Activated CD4-positive, alpha-beta T cell treated with anti-CD3 and anti-CD28 coated beads, Interleukin-2, Interleukin-4, amounts not matched to agents 100 ng/mL and 50 ng/mL, durations not matched to agents 16 hours and 8 hours (primary cell): Measurements from ENCODE around the gene ATXN7L1.
A peak's percentile ranks its signal among the peaks of the same experiment; 100 is the strongest.
"Not testable (repeated sequence)": the region's sequence is repeated elsewhere in the genome, so short reads cannot be mapped to it uniquely, and the experiment has no call there.

Experiments
- DNase-seq: peaks from one replicate; pipeline ENCODE4 v3.0.0-alpha.2; 2020; ENCODE audit warnings: low spot score

ATXN7L1 gene

DNA sequence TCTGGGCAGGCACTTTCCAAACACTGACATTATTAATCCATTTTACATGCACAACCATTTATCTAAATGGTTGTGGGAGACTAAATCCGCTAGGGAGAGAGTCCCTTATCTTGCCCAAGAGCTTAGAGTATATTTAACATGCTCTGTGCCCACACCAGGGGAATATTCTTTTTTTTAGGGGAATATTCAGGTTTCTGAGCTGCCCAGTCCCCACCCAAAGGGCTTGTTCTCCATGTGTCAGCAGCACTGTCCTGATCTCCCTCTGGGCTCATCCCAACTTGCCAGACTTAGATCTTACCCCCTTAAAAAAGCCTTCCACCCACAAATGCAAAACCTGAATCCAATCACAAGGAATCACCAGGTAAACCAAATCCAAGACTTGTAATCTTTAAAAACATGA is 132.1 kb downstream of the ATXN7L1 start:
- DNase-seq: no peak

DNA sequence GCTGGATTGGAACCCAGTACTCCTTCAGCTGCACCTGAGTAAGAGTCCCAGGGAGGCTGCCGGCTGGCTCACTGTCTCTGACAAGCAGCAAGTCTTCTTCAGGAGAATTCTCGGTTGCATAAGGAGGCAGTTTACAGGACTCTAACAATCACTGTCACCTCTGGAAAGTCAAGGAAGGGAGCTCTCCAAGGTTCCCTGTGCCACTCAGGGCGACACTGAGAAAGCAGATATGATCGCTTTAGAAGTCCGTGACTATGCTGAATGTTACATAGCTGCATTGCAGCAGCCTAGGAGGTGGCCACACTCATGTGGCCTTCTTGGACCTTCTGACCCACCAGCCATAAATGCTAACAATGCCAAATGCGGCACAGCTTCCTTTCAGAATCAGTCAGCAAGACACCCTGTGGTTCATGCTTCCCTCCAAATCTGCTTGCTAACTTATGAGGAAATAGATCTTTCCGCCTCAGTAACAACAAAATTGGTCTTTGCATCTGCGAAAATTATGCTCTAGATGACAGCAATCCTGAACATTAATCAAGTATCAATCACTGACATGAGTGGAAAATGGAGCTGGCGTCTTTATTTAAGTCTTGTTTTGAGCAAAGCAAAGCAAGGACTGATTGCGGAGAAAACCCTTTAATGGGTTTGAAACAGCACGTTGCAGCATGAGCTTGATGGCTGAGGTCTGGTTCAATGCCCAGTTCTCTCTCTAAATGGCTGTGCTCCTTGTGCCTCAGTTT is 132.9 kb downstream of the ATXN7L1 start:
- peak; percentile 31 for DNase-seq

DNA sequence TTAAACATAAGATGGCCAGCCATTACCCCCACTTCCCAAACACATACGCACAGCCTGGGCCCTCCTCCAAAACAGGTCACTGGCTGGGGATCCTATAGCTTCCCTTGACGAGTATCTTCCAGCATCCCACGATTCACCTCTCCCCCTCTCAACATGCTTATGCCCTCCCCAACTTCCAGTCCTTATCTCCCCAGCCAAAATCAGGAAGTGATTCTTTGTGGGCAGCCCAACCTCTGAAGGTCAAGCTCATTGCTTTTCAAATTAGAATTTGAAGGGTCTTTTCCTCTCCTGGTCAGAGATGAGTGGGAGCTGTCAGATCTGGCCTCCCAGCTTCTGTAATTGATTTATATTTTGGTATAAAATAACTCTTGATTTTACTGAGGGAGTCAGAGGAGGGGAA is 133.6 kb downstream of the ATXN7L1 start:
- DNase-seq: no peak

DNA sequence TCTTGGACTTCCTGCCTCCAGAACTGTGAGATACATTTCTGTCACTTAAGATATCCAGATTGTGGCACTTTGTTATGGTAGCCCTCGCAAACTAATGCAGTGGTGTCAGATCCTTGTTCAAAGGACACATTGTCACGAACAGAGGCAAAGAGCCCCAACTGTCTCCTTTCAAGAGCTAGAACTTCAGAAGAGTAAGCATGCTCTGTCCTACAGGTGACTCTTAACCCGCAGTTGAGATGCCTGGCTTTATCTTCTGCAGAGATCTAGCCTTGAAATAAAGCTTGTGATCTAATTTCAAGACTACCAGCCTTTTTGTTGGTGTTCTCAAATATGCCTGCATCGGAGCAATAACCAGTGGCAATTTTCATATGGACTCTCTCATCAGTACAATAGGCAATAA is 134.4 kb downstream of the ATXN7L1 start:
- DNase-seq: no peak

DNA sequence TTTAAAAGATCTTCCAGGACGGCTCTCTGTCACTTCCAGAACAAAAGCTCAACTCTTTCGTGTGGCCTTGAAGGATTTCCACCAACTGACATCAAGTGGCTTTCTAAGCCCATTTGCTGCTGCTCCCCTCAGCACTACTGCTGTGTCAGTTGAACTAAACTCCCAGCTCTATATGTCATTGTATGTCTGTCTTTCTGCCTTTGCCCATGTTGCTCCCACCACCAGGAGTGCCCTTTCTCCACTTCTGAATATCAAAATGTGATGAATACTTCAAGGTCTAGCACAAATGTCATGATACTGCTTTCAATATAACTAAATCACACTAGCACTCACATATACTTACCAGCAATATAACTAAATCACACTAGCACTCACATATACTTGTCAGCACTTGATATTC is 138.3 kb downstream of the ATXN7L1 start:
- no peak for DNase-seq

DNA sequence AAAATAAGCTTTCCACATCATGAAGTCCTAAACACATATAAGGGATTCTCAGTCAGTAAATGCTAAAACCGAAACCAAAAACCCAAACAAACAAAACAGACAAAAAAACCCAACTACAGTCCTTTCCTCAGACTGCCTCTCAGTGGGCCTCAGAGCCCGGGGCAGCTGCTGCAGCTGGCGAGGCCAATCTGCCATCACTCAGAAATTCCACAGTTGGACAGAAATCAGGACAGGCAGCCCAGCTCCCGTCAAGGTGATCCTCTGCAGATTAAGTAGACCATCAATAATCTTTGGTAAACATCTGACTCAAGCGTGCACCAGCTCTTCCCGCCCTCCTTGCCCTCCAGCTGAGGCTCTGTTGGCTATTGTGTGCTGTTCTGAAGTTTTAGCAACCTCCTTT is 142.2 kb downstream of the ATXN7L1 start:
- no peak for DNase-seq

DNA sequence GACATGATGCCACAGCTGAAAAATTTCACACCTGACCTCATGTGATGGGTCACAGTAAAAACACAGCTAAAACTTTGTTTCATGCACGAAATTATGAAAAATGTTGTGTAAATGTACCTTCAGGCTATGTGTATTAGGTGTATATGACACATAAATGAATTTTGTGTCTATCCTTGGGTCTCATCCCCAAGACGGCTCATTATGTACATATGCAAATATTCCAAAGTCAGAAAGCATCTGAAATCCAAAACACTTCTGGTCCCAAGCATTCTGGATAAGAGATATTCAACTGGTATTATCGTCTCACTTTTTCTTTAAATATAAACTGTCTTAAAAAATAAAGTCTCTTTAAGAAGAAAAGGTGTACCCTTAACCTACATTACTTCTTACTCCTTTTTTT is 145.4 kb downstream of the ATXN7L1 start:
- no peak for DNase-seq

DNA sequence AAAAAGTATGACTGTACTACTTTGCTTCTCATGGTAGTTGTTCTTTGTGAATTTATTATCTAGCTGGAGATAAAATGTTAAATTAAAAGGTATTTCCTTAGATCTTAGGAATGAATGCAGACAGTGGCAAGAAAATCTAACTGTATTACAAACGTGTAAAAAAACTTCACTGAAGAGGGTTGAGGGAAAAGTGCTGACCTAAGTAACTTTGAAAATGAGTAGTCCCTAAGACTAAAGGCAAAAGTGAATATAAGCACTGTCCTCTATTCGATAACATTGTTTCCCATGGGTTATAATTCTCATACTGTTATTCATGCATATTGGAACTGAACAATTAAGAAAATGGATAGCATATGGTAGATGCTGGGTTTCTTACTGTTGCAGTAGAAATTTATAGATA is 148.4 kb downstream of the ATXN7L1 start:
- no peak for DNase-seq

DNA sequence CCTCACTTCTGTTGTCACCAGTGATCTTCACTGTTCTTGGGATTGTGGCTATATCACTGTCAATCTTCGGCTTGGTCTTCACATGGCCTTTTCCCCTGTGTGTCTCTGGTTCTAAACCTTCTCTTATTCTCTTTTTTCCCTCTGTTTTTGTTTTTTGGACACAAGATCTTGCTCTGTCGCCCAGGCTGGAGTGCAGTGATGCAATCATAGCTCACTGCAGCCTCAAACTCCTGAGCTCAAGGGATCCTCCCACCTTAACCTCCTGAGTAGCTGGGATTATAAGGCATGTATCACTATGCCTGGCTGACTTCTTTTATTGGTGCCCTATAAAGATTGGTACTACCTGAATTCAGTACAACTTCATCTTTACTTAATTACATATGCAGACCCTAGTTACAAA is 151.7 kb downstream of the ATXN7L1 start:
- DNase-seq: no peak

DNA sequence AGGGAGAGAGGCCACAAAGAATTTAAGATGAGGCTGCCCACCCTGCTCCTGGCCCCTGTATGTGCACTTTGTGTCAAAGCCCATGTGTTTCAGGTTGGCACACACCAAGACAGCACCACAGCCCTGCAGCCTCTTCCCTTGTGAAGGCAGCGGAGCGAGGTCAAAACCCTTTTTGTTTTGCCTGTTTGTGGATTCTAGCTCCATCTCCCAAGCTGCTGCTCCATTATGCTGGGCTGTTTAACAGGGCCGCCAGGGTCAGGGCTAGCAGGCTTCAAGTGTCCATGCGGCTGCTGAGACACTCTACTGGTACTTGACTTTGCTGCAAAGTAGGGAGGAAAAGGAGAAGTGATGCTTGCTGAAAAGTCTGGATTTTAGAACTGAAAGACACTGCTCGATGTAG is 152.8 kb downstream of the ATXN7L1 start:
- no peak for DNase-seq

DNA sequence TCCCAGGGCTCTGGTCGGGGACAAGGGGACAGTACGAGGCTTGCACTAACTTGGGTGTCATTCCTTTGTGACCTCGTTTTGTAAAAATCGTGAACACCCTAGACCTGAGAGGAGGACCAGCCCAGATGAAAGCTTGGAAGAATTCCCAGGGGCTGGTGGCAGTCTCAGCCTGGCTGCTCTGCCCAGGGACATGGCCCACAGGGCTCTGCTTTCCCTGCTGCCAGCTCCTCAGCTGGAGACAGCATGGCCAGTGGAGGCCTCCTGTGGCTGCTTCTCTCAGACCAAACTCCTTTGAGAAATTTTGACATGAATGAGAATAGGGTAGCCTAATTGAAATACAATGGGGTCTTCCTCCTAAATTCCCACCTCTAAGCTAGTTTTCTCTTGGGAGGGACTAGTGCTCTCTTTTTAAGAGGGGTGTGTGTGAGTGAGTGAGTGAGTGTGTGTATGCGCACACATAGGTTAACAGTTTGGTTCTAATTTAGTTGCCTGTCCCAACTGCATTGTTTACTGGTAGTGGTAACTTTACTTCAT is 154.8 kb downstream of the ATXN7L1 start:
- DNase-seq: no peak

DNA sequence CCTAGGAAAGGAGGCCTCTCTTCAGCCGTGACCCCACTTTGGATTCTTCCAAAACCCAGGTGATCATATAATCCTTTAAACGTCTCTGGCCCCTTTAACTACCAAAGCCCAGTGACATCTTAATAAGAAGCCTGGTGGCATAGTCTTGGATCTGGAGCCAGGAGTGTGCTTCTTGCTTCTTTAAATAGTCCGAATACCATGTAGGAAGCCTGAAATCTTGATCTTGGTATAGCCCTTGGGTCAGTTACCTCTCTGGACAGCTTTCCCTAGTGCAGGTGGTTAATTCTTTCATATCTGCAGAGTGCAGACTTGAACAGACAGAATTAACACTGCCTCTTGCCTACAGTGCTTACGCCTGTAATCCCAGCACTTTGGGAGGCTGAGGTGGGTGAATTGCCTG is 156.5 kb downstream of the ATXN7L1 start:
- DNase-seq: no peak

DNA sequence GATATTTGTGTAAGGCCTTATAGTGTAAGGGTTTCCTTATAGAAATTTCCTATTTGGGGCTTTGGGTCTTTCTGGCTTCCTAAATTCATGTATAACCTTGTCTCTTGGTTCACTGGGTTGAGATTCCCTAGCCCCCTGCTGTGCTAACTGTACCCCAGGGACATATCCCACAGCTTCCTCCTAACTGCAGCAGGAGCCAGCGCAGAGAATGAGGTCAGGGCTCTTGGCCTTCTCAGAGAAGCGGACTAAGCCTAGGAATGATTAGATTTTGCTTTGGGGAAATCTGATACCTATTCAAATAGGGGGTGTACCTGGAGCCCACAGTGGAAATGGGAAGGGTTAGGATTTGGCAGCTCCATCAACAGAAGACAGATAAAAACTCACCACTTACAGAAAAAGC is 157.0 kb downstream of the ATXN7L1 start:
- no peak for DNase-seq

DNA sequence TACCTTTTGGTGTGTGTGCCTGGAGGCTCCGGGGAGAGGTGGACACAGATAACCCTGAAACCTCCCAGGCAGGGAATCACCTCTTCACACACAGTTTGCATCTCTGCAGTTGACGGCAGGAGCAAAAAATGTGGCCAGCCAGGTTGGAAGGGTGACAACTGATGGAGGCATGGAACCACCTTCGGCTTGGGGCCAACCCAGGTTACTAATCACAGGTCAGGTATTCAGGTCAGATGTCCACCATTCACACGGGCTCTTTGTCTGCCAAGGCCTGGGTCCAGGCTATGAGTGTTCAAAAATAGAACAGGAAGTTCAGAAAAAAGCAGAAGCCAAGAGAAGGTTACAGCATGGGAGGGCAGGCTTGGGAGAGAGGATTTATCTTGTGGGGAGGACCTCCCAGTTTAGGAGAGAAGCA is 157.9 kb downstream of the ATXN7L1 start:
- DNase-seq: no peak

DNA sequence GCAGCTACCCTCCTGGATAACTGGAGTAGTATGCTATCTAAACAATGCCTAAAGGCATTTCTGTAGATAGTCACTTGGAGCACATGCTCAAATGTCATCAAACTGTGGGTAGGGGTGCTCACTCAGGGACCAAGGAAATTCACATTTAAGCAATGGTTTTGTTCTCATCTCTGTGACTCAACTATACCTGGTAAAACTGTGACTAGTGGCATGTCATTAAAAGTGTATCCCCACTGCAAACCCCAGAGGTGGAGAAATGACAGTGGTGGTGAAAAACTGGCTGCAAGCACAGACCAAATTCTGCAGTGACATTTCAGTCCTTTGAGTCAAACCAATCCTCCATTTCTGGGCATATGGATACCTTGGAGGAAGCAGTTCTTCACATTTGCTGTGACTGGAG is 160.9 kb downstream of the ATXN7L1 start:
- DNase-seq: peak; percentile 22

DNA sequence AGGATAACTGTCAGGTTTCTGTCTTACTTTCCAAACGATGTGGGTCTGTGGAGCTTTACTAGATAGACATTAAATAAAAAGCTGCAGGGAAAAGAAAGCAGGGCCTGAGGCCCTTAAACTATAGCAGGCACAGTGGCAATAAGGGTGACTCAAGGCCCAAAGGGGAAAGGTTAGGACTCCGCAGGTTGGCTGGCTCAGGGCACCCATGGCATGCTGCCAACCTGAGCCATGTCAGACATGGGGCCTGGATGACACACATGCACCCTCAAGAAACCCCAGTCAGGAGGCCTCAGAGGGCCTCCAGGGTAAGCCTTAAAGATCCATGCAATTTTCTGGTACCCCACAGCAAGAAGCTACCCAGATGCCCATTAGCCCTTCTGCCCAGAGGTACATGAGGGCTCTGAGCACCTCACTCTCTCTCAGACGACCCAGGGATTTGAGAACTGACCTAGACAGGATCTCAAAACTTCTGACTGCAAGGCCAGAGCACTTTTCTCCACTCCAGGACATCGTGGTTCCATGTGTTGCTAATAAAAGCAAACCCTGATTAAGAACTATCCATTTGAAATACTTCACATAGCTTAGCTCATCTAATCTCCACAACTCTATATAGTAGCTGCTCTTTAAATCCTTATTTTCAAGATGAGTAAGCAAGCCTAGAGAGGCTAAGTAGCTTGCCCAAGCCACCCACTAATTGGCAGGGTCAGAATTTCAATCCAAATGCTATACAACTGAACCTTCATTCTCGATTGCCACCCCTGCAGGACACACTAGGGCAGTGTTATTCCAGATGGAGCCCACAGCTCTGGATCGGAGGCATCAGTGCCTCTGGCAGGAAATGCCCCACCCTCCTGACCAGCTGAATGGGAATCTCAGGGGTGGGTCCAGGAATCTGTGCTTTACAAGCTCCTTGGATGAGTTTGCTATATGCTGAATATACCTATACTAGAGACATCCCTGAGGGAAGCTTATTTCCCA is 162.6 kb downstream of the ATXN7L1 start:
- no peak for DNase-seq

DNA sequence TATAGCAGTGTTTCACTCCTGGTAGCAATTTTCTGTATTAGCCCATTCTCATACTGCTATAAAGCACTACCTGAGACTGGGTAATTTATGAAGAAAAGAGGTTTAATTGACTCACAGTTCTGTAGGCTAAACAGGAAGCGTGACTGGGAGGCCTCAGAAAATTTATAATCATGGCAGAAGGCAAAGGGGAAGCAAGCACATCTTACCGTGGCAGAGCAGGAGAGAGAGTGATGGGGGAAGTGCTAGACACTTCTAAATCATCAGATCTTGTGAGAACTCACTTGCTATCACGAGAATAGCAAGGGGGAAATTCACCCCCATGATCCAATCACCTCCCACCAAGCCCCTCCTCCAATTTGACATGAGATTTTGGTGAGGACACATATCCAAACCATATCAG is 163.5 kb downstream of the ATXN7L1 start:
- DNase-seq: no peak

DNA sequence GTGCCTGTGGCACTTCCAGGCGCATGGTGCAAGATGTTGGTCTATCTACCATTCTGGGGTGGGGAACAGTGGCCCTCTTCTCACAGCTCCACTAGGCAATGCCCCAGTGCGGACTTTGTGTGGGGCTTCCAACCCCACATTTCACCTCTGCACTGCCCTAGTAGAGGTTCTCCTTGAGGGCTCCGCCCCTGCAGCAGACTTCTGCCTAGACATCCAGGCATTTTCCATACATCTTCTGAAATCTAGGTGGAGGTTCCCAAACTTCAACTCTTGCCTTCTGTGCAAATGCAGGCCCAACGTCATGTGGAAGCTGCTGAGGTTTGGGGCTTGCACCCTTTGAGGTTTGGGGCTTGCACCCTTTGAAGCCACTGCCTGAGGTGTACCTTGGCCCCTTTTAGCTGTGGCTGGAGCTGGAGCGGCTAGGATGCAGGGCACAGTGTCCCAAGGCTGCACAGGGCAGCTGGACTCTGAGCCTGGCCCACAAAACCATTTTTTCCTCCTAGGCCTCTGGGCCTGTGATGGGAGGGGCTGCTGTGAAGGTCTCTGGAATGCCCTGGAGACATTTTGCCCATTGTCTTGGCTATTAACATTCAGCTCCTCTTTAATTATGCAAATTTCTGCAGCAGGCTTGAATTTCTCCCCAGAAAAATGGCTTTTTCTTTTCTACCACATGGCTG is 164.5 kb downstream of the ATXN7L1 start:
- DNase-seq: no peak

DNA sequence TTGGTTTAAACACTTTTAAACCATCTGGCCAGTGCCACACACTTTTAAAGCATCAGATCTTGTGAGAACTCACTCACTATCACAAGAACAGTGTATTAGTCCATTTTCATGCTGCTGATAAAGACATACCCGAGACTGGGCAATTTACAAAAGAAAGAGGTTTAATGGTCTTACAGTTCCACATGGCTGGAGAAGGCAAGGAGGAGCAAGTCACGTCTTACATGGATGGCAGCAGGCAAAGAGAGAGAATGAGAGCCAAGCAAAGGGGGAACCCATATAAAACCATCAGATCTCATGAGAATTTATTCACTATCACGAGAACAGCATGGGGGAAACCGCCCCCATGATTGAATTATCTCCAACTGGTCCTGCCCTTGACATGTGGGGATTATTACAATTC is 165.7 kb downstream of the ATXN7L1 start:
- not testable (repeated sequence) for DNase-seq

DNA sequence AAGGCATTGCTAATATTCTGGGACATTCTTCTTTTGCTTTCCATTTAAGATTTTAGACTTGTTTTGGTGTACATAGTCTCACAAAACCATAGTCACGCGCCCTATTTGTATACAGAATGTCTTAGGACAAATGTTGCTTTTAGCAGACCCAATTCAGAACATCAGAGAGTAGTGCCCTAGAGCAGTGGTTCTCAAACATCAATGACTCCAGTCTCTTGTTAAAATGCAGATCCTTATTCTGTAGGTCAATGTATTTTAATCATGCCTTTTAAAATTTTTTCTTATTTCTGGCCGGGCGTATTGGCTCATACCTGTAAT is 167.7 kb downstream of the ATXN7L1 start:
- no peak for DNase-seq

DNA sequence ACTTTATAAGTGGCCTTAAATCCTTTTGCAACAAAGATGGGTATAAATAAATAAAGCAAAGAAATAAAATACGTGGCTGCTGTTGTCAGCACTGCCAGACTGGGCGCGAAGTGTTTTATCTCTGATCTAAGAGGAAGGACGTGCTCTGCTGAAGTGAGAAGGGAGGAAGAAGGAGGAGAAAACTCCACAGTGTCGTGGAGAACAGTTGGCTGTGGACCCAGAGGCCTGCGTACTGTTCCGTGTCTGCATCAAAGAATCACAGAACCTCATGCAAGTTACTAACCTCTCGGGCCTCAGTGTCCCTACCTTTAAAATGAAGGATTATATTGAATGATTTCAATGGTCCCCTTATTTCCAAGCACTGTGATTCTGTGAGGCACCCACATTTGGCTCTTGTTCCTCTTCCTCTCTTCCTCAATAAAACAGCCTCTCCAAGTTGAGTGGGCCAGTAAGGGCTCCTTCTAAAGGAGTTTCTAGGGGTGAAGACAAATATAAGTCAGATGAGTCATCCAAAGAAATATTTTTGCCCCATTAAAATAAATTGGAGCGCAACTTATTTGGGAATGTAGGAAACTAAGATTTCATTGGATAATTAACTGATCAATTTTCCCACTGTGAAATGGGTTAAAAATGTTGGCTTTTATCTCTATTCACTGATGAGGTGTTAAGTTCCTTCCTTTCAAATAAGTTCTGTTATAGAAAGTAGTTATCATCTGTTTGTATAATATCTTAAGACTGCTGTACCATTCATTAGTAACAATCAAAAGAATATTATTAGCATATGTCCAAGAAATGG is 168.2 kb downstream of the ATXN7L1 start:
- DNase-seq: no peak

DNA sequence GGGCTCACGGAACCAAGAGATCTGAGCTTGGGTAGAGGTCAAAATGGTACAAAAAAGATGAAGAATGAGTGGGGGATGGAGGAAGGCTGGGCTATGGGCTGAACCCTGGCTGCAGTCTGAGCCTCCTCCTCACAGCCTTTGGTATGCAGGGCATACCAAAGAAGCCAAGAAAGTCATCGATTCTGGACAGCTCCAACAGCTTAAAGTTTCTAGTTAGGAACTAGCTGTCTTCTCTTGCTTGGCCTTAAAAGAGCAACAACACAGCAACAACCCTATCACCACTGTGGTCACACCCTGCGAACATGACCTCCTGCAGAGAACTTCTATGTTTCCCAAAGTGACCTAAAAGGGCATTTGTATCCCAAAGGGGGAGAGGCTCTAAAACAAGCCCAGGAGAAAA is 169.0 kb downstream of the ATXN7L1 start:
- no peak for DNase-seq
